ENCODE measurements around the gene CSF1. TPM values are rescaled to one million over a fixed set of nuclear protein-coding genes. Genes with fewer than 3 reads are reported as not detected.

The CSF1 gene
- total RNA-seq, 5 donors from 2014 or later (not counting 1 experiment from before 2014, with no cell fraction given): 4.8 to 9.5 (median 8.3) TPM

DNA sequence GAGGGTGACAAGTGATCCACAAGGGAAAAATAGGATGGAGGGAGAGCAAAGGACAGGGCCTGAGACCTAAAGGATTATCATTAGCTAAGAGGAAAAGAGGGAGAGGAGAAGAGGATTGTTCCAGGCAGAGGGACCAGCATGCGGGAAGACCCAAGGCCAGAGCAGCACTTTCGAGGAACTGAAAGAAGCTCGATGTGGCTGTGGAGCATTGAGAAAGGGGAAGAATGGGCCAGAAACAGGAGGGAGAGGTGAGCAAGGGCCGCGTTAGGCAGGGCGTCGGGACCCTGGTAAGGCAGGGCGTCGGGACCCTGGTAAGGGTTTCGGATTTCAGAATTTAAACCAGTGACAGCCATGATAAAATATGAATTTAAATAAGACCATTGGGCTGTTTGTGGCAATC, 22.8 kb upstream of the CSF1 start:
- no peaks in the 10 kb centered on the region for H3K9me3 Mint-ChIP-seq
- no peaks in the 10 kb centered on the region for H3K36me3 ChIP-seq (ENCODE audit: control insufficient read depth in 2 of 2, extremely low read depth in 1 of 2, insufficient read depth in 1 of 2, low read length in 1 of 2)
- WGBS (ENCODE audit: insufficient coverage): 90% methylated on average over 8 of the region's 10 CpGs
- no peaks in the 10 kb centered on the region for H3K27me3 Mint-ChIP-seq
- ATAC-seq (replicated peaks in 1 of 4) (no peak), DNase-seq (no peak)
- H3K27me3 ChIP-seq (replicated peaks in 1 of 2; ENCODE audit: control insufficient read depth in 2 of 2, extremely low read depth in 1 of 2, insufficient read depth in 2 of 2, low read length in 1 of 2): no peaks in the 10 kb centered on the region
- H3K27ac ChIP-seq (ENCODE audit: low read length): no peak overlapping the region
- no peak overlapping the region for H3K4me3 Mint-ChIP-seq
- no peaks in the 10 kb centered on the region for H3K4me1 ChIP-seq (ENCODE audit: control insufficient read depth in 1 of 2, extremely low read depth in 1 of 2, insufficient read depth in 2 of 2, low read length in 2 of 2)
- H3K36me3 Mint-ChIP-seq: no peaks in the 10 kb centered on the region
- H3K4me1 Mint-ChIP-seq: peaks cover 0 to 7% (median 0%) of the 10 kb centered on the region in 3 donors
- no peak overlapping the region for H3K27ac Mint-ChIP-seq
- no peak overlapping the region for H3K4me3 ChIP-seq (ENCODE audit: control insufficient read depth in 1 of 2, extremely low read depth in 1 of 2, low read length in 1 of 2)
- no peaks in the 10 kb centered on the region for H3K9me3 ChIP-seq
- ChIA-PET CTCF (no interaction called here), POLR2A (no interaction called here)

DNA sequence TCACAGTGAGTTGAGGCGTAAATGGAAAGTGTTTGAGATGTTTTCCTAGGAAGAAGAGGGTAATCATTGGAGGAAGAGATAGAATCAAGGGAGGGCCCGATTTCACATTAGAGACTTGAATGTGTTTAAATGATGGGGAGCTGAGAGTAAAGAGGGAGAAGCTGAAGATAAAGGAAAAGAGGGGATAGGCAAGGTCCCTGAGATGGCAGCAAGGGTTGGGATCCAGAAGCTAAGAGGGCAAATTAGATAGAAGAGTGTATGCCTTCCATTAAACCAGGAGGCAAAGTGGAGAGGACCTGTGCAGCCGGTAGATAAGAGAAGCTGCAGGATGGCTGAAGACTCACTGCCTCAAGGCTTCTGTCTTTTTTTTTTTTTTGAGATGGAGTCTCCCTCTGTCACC, 21.6 kb upstream of the CSF1 start:
- no peaks in the 10 kb centered on the region for H3K9me3 Mint-ChIP-seq
- no peak overlapping the region for H3K27ac ChIP-seq (ENCODE audit: low read length)
- no peak for DNase-seq
- H3K36me3 Mint-ChIP-seq: no peaks in the 10 kb centered on the region
- peaks cover 0 to 7% (median 0%) of the 10 kb centered on the region in 3 donors for H3K4me1 Mint-ChIP-seq
- no peak overlapping the region for H3K4me3 Mint-ChIP-seq
- no peaks in the 10 kb centered on the region for H3K27me3 ChIP-seq (replicated peaks in 1 of 2; ENCODE audit: control insufficient read depth in 2 of 2, extremely low read depth in 1 of 2, insufficient read depth in 2 of 2, low read length in 1 of 2)
- POLR2A ChIA-PET: no interaction called here
- CTCF ChIA-PET: no interaction called here
- no peaks in the 10 kb centered on the region for H3K36me3 ChIP-seq (ENCODE audit: control insufficient read depth in 2 of 2, extremely low read depth in 1 of 2, insufficient read depth in 1 of 2, low read length in 1 of 2)
- H3K4me3 ChIP-seq (ENCODE audit: control insufficient read depth in 1 of 2, extremely low read depth in 1 of 2, low read length in 1 of 2): no peak overlapping the region
- no peaks in the 10 kb centered on the region for H3K27me3 Mint-ChIP-seq
- ATAC-seq (replicated peaks in 1 of 4): no peak
- no peaks in the 10 kb centered on the region for H3K9me3 ChIP-seq
- H3K27ac Mint-ChIP-seq: no peak overlapping the region
- H3K4me1 ChIP-seq (ENCODE audit: control insufficient read depth in 1 of 2, extremely low read depth in 1 of 2, insufficient read depth in 2 of 2, low read length in 2 of 2): no peaks in the 10 kb centered on the region
- WGBS (ENCODE audit: insufficient coverage): 91% methylated on average over 3 of the region's 3 CpGs

GRCh38 chr1:109890115-109890953, 20.3 kb upstream of the CSF1 start:
- Histone ChIP-seq H3K4me3 (ENCODE audit: control insufficient read depth in 1 of 2, extremely low read depth in 1 of 2, low read length in 1 of 2) (no peak overlapping the region), H3K27me3 (replicated peaks in 1 of 2; ENCODE audit: control insufficient read depth in 2 of 2, extremely low read depth in 1 of 2, insufficient read depth in 2 of 2, low read length in 1 of 2) (no peaks in the 10 kb centered on the region), H3K9me3 (no peaks in the 10 kb centered on the region), H3K36me3 (ENCODE audit: control insufficient read depth in 2 of 2, extremely low read depth in 1 of 2, insufficient read depth in 1 of 2, low read length in 1 of 2) (no peaks in the 10 kb centered on the region), H3K4me1 (ENCODE audit: control insufficient read depth in 1 of 2, extremely low read depth in 1 of 2, insufficient read depth in 2 of 2, low read length in 2 of 2) (peaks cover 0 to 6% of the 10 kb centered on the region in 2 experiments), H3K27ac (ENCODE audit: low read length) (no peak overlapping the region)
- H3K4me1 Mint-ChIP-seq: peaks cover 0 to 7% (median 0%) of the 10 kb centered on the region in 3 donors
- no peak for DNase-seq
- H3K9me3 Mint-ChIP-seq: no peaks in the 10 kb centered on the region
- no peak overlapping the region for H3K27ac Mint-ChIP-seq
- ATAC-seq (replicated peaks in 1 of 4): no peak
- WGBS (ENCODE audit: insufficient coverage): 68% methylated on average over 2 of the region's 5 CpGs
- no peaks in the 10 kb centered on the region for H3K27me3 Mint-ChIP-seq
- ChIA-PET CTCF (no interaction called here), POLR2A (no interaction called here)
- no peak overlapping the region for H3K4me3 Mint-ChIP-seq
- no peaks in the 10 kb centered on the region for H3K36me3 Mint-ChIP-seq

DNA sequence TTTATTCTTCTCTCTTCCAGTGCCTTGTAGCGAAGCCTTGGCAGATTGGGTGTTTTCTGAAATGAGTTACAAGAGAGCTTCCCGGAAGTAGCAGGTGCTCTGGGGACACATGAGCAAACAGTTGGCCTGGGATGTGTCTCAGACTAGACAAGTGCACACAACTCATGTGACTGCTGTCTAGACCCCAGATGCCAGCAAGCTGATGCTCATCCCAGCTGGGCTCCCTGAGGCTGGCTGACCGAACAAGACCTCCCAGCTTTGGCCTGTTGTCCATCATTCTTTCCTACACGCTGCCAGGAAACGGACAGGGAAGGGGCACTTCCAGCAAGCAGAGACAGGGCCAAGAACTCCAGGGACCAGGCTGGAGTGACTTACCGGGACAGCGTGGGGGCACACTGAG, 18.7 kb upstream of the CSF1 start:
- Mint-ChIP-seq H3K27me3 (no peaks in the 10 kb centered on the region), H3K27ac (no peak overlapping the region), H3K36me3 (no peaks in the 10 kb centered on the region), H3K9me3 (no peaks in the 10 kb centered on the region), H3K4me1 (peaks cover 0 to 10% (median 8%) of the 10 kb centered on the region in 3 donors), H3K4me3 (no peak overlapping the region)
- Histone ChIP-seq H3K27ac (ENCODE audit: low read length) (no peak overlapping the region), H3K9me3 (no peaks in the 10 kb centered on the region), H3K36me3 (ENCODE audit: control insufficient read depth in 2 of 2, extremely low read depth in 1 of 2, insufficient read depth in 1 of 2, low read length in 1 of 2) (no peaks in the 10 kb centered on the region), H3K4me3 (ENCODE audit: control insufficient read depth in 1 of 2, extremely low read depth in 1 of 2, low read length in 1 of 2) (no peak overlapping the region), H3K27me3 (replicated peaks in 1 of 2; ENCODE audit: control insufficient read depth in 2 of 2, extremely low read depth in 1 of 2, insufficient read depth in 2 of 2, low read length in 1 of 2) (peaks cover 0 to 5% of the 10 kb centered on the region in 2 experiments), H3K4me1 (ENCODE audit: control insufficient read depth in 1 of 2, extremely low read depth in 1 of 2, insufficient read depth in 2 of 2, low read length in 2 of 2) (peaks cover 0 to 15% of the 10 kb centered on the region in 2 experiments)
- DNase-seq: no peak
- no peak for ATAC-seq (replicated peaks in 1 of 4)
- 96% methylated on average over 6 of the region's 7 CpGs for WGBS (ENCODE audit: insufficient coverage)
- ChIA-PET POLR2A (no interaction called here), CTCF (no interaction called here)

- WGBS (ENCODE audit: insufficient coverage): 71% methylated on average over 2 of the region's 10 CpGs
- POLR2A ChIA-PET: interaction anchor here in 1 of 2 donors (0.6 kb wide), 1 partner anchor 22 kb away, joined by 3 read pairs; no protein-coding TSS in a partner anchor
Observed at GRCh38 chr1:109892561-109893368, 17.9 kb upstream of the CSF1 start.

GRCh38 chr1:109893532-109894171, 17.0 kb upstream of the CSF1 start:
- WGBS (ENCODE audit: insufficient coverage): 95% methylated on average over 6 of the region's 7 CpGs
- no peaks in the 10 kb centered on the region for H3K9me3 ChIP-seq
- peaks cover 0 to 15% of the 10 kb centered on the region in 2 experiments for H3K4me1 ChIP-seq (ENCODE audit: control insufficient read depth in 1 of 2, extremely low read depth in 1 of 2, insufficient read depth in 2 of 2, low read length in 2 of 2)
- H3K4me1 Mint-ChIP-seq: peaks cover 0 to 10% (median 8%) of the 10 kb centered on the region in 3 donors
- ATAC-seq (replicated peaks in 1 of 4) (no peak), DNase-seq (no peak)
- ChIA-PET CTCF (interaction anchor here in 1 of 2 donors (0.6 kb wide), 1 partner anchor 293 kb away, joined by 4 read pairs; no protein-coding TSS in a partner anchor), POLR2A (no interaction called here)
- no peaks in the 10 kb centered on the region for H3K9me3 Mint-ChIP-seq
- no peaks in the 10 kb centered on the region for H3K36me3 Mint-ChIP-seq
- no peak overlapping the region for H3K27ac Mint-ChIP-seq
- no peak overlapping the region for H3K4me3 Mint-ChIP-seq
- no peak overlapping the region for H3K27ac ChIP-seq (ENCODE audit: low read length)
- H3K27me3 ChIP-seq (replicated peaks in 1 of 2; ENCODE audit: control insufficient read depth in 2 of 2, extremely low read depth in 1 of 2, insufficient read depth in 2 of 2, low read length in 1 of 2): peaks cover 0 to 5% of the 10 kb centered on the region in 2 experiments
- no peak overlapping the region for H3K4me3 ChIP-seq (ENCODE audit: control insufficient read depth in 1 of 2, extremely low read depth in 1 of 2, low read length in 1 of 2)
- H3K36me3 ChIP-seq (ENCODE audit: control insufficient read depth in 2 of 2, extremely low read depth in 1 of 2, insufficient read depth in 1 of 2, low read length in 1 of 2): no peaks in the 10 kb centered on the region
- H3K27me3 Mint-ChIP-seq: no peaks in the 10 kb centered on the region

More at GRCh38 chr1:109892561-109893368, 17.9 kb upstream of the CSF1 start:
- Mint-ChIP-seq H3K27ac (no peak overlapping the region), H3K36me3 (no peaks in the 10 kb centered on the region), H3K9me3 (no peaks in the 10 kb centered on the region), H3K27me3 (no peaks in the 10 kb centered on the region), H3K4me1 (peaks cover 0 to 10% (median 8%) of the 10 kb centered on the region in 3 donors), H3K4me3 (no peak overlapping the region)
- H3K36me3 ChIP-seq (ENCODE audit: control insufficient read depth in 2 of 2, extremely low read depth in 1 of 2, insufficient read depth in 1 of 2, low read length in 1 of 2): no peaks in the 10 kb centered on the region
- DNase-seq: no peak
- H3K4me1 ChIP-seq (ENCODE audit: control insufficient read depth in 1 of 2, extremely low read depth in 1 of 2, insufficient read depth in 2 of 2, low read length in 2 of 2): peaks cover 0 to 15% of the 10 kb centered on the region in 2 experiments
- H3K27ac ChIP-seq (ENCODE audit: low read length): no peak overlapping the region
- CTCF ChIA-PET: interaction anchor here in 1 of 2 donors (0.6 kb wide), 1 partner anchor 293 kb away, joined by 4 read pairs; no protein-coding TSS in a partner anchor
- H3K9me3 ChIP-seq: no peaks in the 10 kb centered on the region
- no peak overlapping the region for H3K4me3 ChIP-seq (ENCODE audit: control insufficient read depth in 1 of 2, extremely low read depth in 1 of 2, low read length in 1 of 2)
- no peak for ATAC-seq (replicated peaks in 1 of 4)
- peaks cover 0 to 5% of the 10 kb centered on the region in 2 experiments for H3K27me3 ChIP-seq (replicated peaks in 1 of 2; ENCODE audit: control insufficient read depth in 2 of 2, extremely low read depth in 1 of 2, insufficient read depth in 2 of 2, low read length in 1 of 2)
